GM18870 (cell line): Measurements from ENCODE around the gene RFX2.
A peak's percentile ranks its signal among the peaks of the same experiment; 100 is the strongest.
"Not testable (repeated sequence)": the region's sequence is repeated elsewhere in the genome, so short reads cannot be mapped to it uniquely, and the experiment has no call there.

ENCODE experiments used
- ATAC-seq: cut with Tn5 transposase; IDR thresholded peaks from one replicate; pipeline ENCODE4 v1.9.1; 2021; ENCODE audit warnings: moderate library complexity; ENCODE audit not compliant: unreplicated experiment

RFX2 gene

DNA sequence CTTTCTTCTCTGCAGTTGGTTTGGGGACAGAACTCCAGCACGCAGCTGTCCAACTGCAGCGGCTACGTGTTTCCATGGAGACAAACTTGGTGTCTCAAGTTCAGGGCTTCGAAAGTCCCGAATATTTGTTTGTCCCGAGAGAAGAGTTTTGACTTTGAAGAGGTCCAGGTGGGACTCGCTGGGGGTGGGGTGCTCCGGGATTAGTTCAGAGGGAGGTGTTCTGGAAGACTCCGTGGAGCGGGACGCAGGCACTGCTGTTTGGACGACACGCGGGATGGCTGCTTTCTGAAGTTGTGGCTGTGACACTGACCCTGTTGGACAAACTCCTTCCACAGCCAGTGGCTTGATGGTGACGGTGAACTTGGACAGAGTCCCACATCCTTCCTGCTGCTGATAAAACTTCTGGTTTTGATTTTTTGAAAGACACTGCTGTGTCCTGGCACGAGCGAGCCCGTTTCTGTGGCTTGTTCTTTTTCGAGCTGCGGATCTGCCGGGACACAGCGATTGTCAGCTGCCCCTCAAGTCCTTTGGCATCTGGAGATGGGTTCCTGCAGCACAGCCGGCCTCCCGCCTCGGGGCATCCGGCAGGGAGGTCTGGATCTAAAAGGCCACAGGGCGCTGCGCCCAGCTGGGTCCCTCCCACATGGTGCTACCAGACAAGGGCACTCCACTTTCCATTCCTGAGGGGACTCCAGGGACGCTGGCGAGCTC, 116.5 kb downstream of the RFX2 start:
- ATAC-seq = no peak

DNA sequence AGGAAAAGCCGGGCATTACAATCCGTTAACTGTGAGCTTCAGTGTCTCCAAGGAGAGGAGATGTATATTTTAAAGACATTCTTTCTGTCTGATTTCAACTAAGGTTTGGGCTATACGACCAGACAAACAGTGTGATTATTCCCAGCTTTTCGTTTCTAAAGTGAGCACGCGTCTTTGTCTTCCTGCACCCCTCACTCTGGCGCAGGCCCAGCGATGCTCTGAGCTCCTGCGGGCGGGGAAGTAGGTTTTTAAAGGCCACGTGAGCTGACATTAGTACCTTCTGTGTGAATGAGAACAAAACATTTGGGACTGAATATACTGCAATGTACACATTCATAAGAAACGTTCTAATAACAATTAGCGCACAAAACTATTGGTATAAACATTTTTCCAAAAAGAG, 117.1 kb downstream of the RFX2 start:
- ATAC-seq = no peak

DNA sequence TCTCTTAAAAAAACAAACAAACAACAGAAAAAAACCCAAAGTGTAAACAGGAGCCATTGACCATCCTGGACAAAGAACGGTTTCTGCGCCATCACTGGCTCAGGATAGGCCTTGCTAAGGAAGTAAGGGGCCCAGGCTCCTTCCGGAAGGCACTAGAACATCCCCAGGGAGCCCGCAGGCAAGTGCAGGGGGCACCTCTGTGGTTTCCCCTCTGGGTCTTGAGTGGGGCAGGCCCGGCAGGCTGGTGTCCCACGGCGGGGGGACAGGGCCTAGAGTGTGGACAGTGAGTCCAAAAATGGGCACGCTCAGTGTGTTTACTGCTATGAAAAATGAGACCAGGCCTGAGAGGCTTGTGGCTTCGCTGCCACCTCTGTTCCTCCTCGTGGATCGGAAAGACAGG, 117.5 kb downstream of the RFX2 start:
- ATAC-seq = no peak

DNA sequence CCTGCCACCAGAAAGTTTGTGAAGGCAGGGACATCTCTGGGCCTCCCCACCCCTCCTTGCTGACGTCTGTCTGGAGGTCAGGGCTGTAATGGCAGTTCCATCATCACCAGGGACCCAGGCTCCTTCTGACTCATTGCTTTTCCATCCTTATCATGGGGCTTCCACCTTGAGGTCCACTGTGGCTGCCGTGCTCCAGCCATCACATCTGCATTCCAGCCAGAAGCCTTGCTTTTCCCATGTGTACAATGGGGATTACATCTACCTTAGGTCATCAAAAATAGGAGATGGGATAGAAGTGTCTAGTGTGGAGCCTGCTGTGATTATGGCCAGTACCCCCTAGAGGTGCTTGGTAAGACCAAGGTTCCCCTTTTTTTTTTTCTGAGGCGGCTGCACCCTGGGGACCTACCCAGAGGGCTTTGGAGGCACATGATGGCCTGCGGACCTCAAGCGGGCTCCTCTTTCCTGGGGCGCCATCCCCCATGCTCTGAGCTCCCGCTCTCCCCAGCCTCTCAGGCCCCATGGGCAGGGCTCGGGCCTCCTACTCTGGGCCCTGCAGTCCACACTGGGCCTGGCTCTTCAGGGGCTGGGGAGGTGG, 119.0 kb downstream of the RFX2 start:
- ATAC-seq = no peak

DNA sequence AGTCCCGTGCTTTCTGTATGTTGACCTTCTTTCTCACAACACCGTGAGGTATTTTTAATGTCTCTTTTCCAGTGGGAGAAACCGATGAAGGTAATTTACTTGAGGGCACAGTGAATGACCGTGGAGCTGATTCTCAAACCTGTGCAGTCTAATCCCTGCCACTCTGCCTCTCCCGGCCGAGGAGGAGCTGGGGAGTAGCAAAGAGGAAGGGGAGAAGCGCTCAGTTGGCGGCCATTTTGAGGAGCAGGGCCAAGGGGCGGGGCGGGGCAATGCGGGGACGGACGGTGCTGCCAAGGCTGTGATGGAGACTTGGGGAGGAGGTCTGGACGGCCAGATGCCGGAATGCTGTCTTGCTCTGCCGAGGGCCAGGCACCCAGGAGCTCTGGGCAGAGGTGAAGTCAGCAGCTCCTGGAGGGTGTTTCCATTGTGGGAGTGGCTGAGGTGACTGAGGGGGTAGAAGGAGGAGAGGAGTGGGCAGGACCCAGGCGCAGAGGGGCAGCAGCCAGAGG, 120.0 kb downstream of the RFX2 start:
- no peak for ATAC-seq

DNA sequence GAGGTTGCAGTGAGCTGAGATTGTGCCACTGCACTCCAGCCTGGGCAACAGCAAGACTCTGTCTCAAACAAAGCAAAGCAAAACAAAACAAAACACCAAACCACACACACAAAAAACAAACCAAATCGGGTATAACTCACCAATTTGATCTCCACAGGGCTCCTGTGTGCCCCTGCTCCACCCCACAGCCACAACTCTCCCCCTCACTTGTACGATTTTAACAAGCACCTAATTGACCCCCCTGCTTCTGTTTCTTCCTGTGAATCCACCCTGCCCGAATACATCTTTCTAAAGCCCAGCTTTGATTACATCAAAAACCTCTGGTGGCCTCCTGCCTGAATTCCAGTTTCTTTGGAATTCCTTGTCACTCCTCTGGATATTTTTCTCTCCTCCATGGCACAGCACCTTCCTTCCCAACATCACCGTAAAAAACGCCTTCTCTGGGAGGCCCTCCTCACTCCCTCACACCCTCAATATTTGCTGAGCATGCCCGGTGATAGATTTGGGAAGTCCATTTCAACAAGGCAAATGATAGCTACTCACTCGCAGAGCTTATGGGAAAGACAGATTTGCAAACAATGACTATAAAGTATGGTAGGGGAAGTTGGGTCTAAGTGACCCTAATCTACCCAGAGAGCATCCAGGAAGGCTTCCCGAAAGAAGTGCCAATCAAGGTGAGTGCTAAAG, 120.8 kb downstream of the RFX2 start:
- no peak for ATAC-seq

DNA sequence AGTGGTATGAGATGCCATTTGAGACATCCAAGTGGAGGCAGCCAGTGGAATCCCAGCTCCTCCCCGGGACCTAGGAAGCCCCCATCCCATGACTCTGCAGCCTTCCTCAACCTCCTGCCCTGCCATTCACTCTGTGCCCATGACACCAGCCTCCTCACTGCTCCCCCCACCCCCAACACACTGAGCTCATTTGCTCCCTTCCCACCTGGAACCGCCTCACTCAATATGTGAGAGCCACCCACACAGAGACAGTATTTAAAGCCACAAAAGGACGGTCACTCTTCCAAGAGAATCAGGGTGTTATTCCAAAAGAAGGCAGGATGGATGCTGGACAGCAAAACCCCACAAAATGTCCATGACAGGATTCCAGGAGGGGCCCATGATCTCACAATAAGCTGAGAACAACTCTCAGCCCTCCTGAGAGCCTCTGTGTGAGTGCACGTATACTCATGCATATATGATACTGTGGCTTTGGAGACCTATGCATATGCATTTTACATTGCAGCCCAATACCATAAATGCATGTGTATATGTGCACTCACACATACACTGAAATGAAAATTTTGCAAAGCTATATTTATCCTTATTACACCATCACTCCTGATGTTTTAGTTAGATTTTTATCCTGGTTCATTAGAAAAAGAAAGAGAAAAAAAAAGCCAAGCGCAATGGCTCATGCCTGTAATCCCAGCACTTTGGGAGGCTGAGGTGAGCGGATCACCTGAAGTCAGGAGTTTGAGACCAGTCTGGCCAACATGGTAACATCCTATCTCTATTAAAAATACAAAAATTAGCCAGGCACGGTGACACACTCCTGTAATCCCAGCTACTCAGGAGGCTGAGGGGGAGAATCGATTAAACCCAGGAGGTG, 121.5 kb downstream of the RFX2 start:
- no peak for ATAC-seq

DNA sequence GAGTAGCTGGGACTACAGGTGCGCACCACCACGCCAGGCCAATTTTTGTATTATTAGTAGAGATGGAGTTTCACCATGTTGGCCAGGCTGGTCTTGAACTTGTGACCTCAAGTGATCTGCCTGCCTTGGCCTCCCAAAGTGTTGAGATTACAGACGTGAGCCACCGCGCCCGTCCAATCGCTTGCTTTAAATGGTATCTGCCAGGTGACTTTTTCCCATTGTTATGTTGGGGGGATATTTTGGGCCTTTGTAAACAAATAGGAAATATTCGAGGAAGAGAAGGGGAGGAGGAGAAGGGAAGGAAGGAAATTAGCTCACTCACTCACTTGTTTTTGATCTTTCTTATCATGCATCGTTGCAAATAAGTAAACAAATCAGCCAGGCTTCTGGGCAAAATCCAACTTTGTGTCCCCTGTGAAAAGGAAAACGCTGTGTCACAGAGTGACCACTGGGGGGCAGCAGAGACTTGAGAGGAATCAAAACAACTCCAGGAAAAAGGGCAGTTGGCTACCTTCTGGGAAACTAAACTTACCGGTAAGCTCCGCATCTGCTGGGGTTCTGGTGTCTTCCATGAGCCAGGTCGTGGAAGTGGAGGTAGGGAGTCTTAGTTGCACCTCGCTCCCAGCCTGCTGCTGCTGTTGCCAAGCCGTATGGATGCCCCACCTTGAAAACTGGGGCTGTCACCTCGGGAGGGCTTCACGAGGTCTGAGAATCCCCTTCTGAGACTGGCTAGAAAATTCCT, 123.1 kb downstream of the RFX2 start:
- ATAC-seq = no peak

DNA sequence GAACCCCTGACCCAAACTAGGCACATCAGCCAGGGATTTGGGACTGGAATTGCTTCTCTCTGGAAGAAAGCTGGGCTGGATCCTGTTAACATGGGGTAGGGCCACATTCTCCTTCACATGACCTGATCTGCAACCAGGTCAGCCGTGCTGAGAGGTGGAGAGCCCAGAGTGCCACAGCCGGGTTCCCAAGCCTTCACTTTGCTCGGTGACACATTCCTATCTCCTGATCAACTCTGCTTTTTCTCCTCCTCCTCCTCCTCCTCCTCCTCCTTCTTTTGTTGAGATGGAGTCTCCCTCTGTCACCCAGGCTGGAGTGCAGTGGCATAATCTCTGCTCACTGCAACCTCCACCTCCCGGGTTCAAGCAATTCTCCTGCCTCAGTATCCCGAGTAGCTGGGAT, 124.5 kb downstream of the RFX2 start:
- not testable (repeated sequence) for ATAC-seq

DNA sequence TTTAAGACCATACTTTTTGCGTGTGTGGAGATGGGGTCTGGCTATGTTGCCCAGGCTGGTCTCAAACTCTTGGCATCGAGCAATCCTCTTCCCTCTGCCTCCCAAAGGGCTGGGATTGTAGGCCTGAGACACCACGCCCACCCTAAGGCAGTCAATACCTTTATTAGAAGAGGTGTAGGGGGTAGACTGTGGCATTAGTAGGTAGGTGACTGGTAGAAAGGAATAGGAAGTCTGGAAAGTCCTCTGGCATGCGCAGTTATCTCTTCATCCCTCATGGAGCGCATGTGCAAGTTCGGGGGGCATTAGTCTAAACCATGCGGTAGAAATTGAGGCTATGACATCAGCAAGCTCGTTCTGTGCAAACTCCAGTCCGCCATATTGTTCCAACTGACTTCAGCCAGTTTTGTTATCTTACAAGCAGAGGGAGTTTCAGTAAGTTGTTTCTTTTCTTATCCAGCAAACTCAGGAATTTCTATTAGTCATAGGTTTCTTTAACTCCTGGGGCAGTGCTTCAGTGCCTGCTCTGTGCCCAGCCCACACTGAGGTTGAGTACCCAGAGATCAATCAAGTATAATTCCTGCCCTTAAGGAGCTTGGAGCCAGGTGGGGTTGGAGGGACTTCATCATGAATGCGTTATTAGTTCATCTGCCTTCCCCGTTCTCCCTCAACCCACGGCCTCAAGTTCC, 125.1 kb downstream of the RFX2 start:
- no peak for ATAC-seq

DNA sequence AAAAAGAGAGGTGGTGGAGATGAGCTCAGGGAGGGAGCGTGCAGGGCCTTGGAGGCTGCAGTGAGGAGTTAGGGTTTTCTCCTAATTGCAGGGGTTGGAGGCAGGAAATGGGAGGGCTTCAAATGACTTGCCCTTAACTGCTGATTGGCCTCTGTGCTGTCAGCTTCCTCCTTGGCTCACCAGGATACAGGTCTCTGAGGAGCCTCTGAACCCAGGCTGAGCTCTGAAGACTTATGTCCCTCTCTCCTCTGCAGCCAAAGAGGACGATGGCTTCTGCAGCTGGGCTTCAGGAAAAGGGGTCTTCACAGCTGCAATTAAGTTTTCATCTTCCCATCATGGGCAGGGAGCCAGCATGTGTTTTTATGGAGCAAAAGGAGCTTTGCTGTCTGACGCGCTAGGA, 125.7 kb downstream of the RFX2 start:
- ATAC-seq = no peak

DNA sequence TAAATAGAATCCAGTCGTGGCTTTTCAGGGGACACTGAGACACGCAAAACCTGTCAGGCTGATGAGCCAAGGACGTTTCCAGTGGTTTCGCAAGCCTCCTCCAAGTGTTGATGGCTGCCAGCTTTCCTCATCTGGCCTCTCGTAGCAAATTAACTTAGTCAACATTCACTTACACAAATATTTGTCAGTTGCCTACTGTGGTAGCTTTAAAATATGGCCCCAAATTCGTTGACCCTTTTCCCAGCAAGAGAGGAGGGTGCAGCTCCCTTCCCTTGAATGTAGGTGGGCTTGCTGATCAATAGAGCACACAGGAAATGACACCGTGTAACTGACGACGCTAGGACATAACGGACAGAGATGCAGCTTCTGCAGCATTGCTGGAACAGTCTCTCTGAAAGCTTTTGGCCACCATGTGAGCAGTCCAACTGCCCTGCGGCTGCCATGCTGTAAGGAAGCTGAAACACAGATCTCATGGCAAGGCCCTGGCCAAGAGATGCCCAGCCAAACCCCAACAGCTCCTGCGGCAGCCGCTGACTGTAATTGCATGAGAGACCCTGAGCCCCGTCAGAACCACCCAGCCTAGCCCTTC, 126.8 kb downstream of the RFX2 start:
- no peak for ATAC-seq

DNA sequence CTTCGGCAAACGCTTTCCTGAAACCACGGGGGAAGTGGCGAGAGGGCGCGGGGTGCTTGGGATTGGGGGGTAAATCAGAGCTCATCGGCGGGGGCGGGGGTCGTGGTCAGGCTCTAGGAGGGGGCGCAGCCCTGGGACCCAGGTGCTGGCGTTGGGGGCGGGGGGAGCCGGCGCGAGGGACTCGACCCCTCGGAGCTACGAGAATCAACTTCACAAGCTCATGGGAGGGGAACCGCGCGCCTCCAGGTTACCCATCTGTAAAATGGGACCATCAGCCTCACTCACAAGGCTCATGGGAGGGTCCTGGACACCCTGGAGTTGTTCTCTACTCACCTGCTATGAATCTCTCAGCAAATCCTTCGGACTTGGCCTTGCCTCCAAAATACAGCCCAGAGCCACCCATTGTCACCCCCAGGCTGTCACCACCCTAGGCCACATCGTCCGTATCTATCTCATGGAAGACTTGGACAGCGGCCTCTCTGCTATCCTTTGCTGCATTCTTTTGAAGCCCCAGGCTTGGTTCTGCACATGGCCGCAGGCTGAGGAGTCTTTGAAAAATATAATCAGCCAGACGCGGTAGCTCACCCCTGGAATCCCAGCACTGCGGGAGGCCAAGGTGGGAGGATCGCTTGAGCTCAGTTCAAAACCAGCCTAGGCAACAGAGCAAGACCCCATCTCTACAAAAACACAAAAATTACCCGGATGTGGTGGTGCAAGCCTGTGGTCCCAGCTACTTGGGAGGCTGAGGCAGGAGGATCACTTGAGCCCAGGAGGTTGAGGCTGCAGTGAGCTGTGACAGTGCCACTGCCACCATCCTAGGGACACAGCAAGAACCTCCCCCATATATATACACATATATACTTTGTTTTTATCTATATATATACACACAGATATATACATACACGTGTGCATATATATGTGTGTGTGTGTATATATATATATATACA, 131.4 kb downstream of the RFX2 start:
- ATAC-seq = no peak

DNA sequence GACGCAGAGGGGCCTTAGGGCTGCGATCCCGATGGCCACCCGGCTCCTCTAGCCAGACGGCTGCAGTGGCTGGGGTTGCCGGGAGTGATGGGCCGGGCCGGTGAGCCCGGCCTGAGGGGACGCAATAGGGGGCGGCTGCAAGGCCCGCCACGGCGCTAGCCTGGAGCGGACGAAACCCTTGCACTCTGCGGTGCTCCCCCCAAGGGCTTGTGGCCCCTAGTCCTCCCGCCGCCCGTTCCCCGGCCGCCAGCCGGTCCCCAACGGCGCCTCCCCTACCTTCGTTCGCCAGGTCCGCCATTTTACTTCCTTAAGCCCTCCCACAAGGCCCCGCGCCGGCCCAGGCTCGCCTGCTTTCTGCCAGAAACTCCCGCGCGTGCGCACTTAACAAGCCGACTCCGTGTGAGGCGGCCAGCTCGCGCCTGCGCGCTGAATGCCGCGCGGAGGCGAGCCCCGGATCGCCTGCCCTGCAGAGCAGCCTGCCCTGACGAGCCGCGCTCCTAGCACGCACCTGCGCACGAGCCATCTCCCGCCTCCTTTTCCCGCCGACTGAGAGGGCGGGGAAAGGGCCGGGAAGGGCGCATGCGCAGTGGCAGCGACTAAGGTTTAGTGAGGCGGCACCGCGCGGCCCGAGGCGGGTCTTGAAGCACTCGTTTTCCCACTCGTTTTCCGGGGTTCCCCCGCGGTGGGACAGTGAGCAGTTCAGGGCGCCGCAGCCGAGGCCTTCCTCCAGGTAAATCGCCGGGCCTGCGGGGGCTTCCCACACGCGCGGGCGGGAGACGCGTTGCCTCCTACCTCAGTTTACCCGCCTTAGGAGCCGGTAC, 132.3 kb downstream of the RFX2 start, which contains the start of gene RANBP3:
Gene RANBP3, minus strand, starts transcription at position 356 of the 821 bp plus-strand sequence. Its CDS starts 58 bp downstream, at position 298.
- ATAC-seq = peak; percentile 74

DNA sequence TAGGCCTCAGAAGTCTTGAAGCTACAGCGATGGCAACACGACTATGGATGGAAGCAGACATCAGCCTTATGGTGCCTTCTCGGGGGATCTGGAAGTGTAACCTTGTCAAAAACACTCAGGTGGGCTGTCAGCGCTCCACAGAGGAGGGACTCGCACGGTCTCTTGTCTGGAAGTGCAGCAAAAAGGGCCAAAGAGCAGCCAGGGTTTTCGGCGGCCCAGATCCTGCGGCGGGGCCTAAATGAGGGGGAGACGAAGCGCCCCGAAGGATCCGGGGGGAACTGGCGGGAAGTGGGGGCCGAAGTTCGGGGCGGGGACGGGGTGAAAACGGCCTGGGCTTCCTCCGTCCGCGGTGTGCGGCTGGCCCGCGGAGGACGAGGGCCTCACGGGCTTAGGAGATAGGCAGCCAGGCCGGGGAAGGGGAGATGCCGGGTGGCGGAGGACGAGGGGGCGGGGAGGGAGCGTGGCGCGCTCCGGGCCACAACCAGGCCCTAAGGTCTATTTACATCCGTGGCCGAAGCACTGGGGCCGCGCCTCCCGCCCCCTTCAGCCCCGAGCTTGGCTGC, 133.0 kb downstream of the RFX2 start:
- ATAC-seq = no peak

DNA sequence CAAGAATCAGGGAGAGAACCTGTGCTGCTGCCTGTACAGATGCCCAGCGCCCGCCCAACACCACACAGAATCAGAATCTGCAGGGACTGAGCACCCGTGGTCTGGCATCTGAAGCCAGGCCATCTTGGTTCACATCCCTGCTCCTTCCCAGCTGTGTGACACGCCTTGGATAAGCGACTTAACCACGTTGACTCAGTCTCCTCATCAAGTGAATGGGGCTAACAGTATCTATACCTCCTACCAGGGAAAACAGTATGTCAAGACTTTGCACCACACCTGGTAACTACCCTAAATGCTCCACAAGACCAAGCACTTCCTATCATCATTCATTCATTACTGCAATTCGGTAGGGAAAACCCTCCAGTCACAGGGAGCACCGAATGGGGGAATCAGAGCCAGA, 133.5 kb downstream of the RFX2 start:
- ATAC-seq = no peak

DNA sequence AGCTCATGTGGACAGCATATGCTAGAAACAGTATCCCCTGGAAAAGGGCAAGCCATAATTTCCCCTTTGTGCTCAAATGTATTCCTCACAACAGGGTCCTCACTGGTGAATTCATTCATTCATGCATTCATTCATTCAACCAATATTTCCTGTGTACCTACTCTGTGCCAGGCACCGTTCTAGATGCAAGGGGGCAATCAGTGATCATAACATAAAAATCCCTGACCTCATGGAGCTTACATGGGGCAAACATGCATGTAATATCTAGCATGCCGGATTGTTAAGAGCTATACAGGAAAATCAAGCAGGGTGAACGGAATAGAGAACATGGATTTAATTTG, 134.9 kb downstream of the RFX2 start:
- no peak for ATAC-seq
